ENCODE measurements around the gene MACF1. TPM values are rescaled to one million over a fixed set of nuclear protein-coding genes. Genes with fewer than 3 reads are reported as not detected.

The MACF1 gene
- total and polyA plus RNA-seq, 9 donors: 93.6 to 331 (median 247) TPM

GRCh38 chr1:39183503-39184353, 20.8 kb upstream of the MACF1 start:
- no peak for DNase-seq
- Histone ChIP-seq H3K27me3 (no peaks in the 10 kb centered on the region), H3K27ac (no peak overlapping the region), H3K36me3 (no peaks in the 10 kb centered on the region), H3K4me3 (no peak overlapping the region), H3K4me1 (ENCODE audit: insufficient read depth) (peaks cover 6% of the 10 kb centered on the region), H3K9me3 (no peaks in the 10 kb centered on the region)
- 91 to 94% (median 92%) methylated on average over 4 of the region's 4 CpGs for WGBS, 3 donors
- intact Hi-C loops (cut with DNase I): no loop called here
- TF ChIP-seq POLR2A (IDR thresholded peaks at IDR 0.05) (no peak), CTCF (IDR thresholded peaks at IDR 0.05) (peak in 1 of 3 donors; percentile 16)

GRCh38 chr1:39184354-39184818, 20.1 kb upstream of the MACF1 start:
- Histone ChIP-seq H3K27me3 (no peaks in the 10 kb centered on the region), H3K4me1 (ENCODE audit: insufficient read depth) (peaks cover 2% of the 10 kb centered on the region), H3K36me3 (no peaks in the 10 kb centered on the region), H3K9me3 (no peaks in the 10 kb centered on the region), H3K27ac (no peak overlapping the region), H3K4me3 (no peak overlapping the region)
- DNase-seq: no peak
- 92 to 98% (median 96%) methylated on average over 3 of the region's 3 CpGs for WGBS, 3 donors
- intact Hi-C loops (cut with DNase I): no loop called here
- no peak for TF ChIP-seq EP300 (IDR thresholded peaks at IDR 0.05)
- no peak for TF ChIP-seq CTCF (IDR thresholded peaks at IDR 0.05)
- TF ChIP-seq POLR2A (IDR thresholded peaks at IDR 0.05): no peak

- Histone ChIP-seq H3K36me3 (no peaks in the 10 kb centered on the region), H3K9me3 (no peaks in the 10 kb centered on the region), H3K27me3 (no peaks in the 10 kb centered on the region), H3K4me3 (no peak overlapping the region), H3K4me1 (ENCODE audit: insufficient read depth) (peaks cover 5% of the 10 kb centered on the region), H3K27ac (no peak overlapping the region)
- TF ChIP-seq CTCF (IDR thresholded peaks at IDR 0.05): no peak
- no peak for TF ChIP-seq EP300 (IDR thresholded peaks at IDR 0.05)
- TF ChIP-seq POLR2A (IDR thresholded peaks at IDR 0.05): no peak
- DNase-seq: no peak
- WGBS, 3 donors: 74 to 88% (median 81%) methylated on average over 3 of the region's 3 CpGs
- intact Hi-C loops (cut with DNase I): no loop called here
These were observed 17.0 kb upstream of the MACF1 start for GRCh38 chr1:39187275-39188046.

- H3K27ac ChIP-seq: no peak overlapping the region
- TF ChIP-seq POLR2A (IDR thresholded peaks at IDR 0.05): no peak
- TF ChIP-seq EP300 (IDR thresholded peaks at IDR 0.05): no peak
- no peak for TF ChIP-seq CTCF (IDR thresholded peaks at IDR 0.05)
- WGBS, 3 donors: 40 to 52% (median 43%) methylated on average over 1 of the region's 1 CpG
These were observed 14.9 kb upstream of the MACF1 start for GRCh38 chr1:39189592-39190041.

More at GRCh38 chr1:39189592-39190041, 14.9 kb upstream of the MACF1 start:
- H3K27me3 ChIP-seq: no peaks in the 10 kb centered on the region
- no peaks in the 10 kb centered on the region for H3K9me3 ChIP-seq
- H3K36me3 ChIP-seq: no peaks in the 10 kb centered on the region
- intact Hi-C loops (cut with DNase I): loop anchor here in 3 of 4 donors (5.0 to 10.0 kb wide), 2 partner anchors 85 to 87 kb away; no protein-coding TSS in a partner anchor
- no peak overlapping the region for H3K4me3 ChIP-seq
- no peak for DNase-seq
- H3K4me1 ChIP-seq (ENCODE audit: insufficient read depth): peaks cover 2% of the 10 kb centered on the region
